Left ventricle myocardium inferior (tissue), 1 donor: ENCODE measurements around the gene SCAI. TPM values are rescaled to one million over a fixed set of nuclear protein-coding genes. Genes with fewer than 3 reads are reported as not detected.
"Not testable (repeated sequence)": the region's sequence is repeated elsewhere in the genome, so short reads cannot be mapped to it uniquely, and the experiment has no call there.

ENCODE experiments used
- DNase-seq: peaks from one replicate; pipeline ENCODE4 v3.0.0-alpha.2; 2020
- H3K27ac ChIP-seq: fragments of 200-600 bp; replicated peaks from 2 replicates; pipeline ENCODE4 v1.8.0; 2021
- H3K27me3 ChIP-seq: fragments of 200-600 bp; 2 replicates; pipeline ENCODE4 v1.8.0; 2021; ENCODE audit warnings: low read depth
- H3K36me3 ChIP-seq: fragments of 200-600 bp; 2 replicates; pipeline ENCODE4 v1.8.0; 2021
- H3K4me1 ChIP-seq: fragments of 200-600 bp; 2 replicates; pipeline ENCODE4 v1.8.0; 2021
- H3K4me3 ChIP-seq: fragments of 200-600 bp; 2 replicates; pipeline ENCODE4 v1.8.0; 2021; ENCODE audit warnings: mild to moderate bottlenecking, moderate library complexity
- H3K9me3 ChIP-seq: fragments of 200-600 bp; replicated peaks from 2 replicates; pipeline ENCODE4 v1.8.0; 2021
- intact Hi-C: fragments of 100-400 bp; cut with micrococcal nuclease; formaldehyde crosslinking; loops from one replicate; pipeline ENCODE4 v1.11.0; 2022
- total RNA-seq: library from RNA; stranded (reverse); fragmentation: NEBNext Ultra II Directional; extraction: Animal tissue kit (Norgen Biotek cat#: 25700); gene quantifications from one replicate; pipeline ENCODE4 v1.2.1, GENCODE V29; 2021
- TF ChIP-seq, protein P1 (sequence below): fragments of 200-600 bp; IDR thresholded peaks from 2 replicates; pipeline ENCODE4 v1.8.0; 2021; ENCODE audit warnings: antibody characterized with exemption, mild to moderate bottlenecking, borderline replicate concordance
- donor health status: DM: no; HTN: yes; CAD: no; lungs with severe emphysema.

SCAI gene
- total RNA-seq, 1 donor from 2014 or later: 2.7 TPM

DNA sequence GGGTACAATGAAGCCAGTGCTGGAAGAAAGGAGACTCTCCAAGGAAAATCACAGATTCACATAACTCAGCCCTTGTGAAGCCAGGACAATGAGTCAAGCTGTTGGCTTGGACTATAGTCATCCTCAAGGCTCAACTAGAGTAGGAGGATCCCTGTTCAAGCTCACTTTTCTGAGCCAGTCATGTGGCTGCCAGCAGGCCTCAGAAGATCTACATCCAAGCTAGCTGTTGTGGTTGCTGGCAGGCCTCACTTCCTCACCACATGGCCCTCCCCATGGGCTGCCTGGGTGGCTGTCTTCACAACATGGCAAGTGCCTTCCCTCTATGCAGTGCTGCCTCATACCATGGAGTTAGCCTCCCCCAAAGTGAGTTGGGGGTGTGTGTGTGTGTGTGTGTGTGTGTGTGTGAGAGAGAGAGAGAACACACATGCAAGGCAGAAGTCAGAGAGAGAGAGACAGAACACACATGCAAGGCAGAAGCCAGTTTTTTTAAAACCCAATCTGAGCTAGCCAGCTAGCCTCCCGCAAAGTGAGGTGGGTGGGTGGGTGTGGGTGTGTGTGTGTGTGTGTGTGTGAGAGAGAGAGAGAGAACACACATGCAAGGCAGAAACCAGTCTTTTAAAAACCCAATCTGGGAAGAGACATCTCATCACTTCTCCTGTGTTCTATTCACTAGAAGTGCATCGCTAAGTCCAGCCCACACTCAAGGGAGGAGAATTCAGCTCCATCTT lies 17.1 kb downstream of the SCAI start:
- Histone ChIP-seq H3K27ac (peak overlapping the region; percentile 27), H3K27me3 (no peaks in the 10 kb centered on the region), H3K4me3 (no peak overlapping the region), H3K9me3 (no peaks in the 10 kb centered on the region), H3K4me1 (peaks cover 3% of the 10 kb centered on the region), H3K36me3 (no peaks in the 10 kb centered on the region)
- peak; percentile 79 for DNase-seq
- intact Hi-C loops: no loop called here
- TF ChIP-seq, protein P1, sequence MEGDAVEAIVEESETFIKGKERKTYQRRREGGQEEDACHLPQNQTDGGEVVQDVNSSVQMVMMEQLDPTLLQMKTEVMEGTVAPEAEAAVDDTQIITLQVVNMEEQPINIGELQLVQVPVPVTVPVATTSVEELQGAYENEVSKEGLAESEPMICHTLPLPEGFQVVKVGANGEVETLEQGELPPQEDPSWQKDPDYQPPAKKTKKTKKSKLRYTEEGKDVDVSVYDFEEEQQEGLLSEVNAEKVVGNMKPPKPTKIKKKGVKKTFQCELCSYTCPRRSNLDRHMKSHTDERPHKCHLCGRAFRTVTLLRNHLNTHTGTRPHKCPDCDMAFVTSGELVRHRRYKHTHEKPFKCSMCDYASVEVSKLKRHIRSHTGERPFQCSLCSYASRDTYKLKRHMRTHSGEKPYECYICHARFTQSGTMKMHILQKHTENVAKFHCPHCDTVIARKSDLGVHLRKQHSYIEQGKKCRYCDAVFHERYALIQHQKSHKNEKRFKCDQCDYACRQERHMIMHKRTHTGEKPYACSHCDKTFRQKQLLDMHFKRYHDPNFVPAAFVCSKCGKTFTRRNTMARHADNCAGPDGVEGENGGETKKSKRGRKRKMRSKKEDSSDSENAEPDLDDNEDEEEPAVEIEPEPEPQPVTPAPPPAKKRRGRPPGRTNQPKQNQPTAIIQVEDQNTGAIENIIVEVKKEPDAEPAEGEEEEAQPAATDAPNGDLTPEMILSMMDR: no peak

- DNase-seq: no peak
- Histone ChIP-seq H3K36me3 (no peaks in the 10 kb centered on the region), H3K4me3 (no peak overlapping the region), H3K9me3 (no peaks in the 10 kb centered on the region), H3K4me1 (peaks cover 3% of the 10 kb centered on the region), H3K27me3 (no peaks in the 10 kb centered on the region), H3K27ac (peak overlapping the region; percentile 27)
- intact Hi-C loops: no loop called here
- TF ChIP-seq, protein P1: no peak
These were observed 17.8 kb downstream of the SCAI start for GRCh38 chr9:125125523-125125922.

DNA sequence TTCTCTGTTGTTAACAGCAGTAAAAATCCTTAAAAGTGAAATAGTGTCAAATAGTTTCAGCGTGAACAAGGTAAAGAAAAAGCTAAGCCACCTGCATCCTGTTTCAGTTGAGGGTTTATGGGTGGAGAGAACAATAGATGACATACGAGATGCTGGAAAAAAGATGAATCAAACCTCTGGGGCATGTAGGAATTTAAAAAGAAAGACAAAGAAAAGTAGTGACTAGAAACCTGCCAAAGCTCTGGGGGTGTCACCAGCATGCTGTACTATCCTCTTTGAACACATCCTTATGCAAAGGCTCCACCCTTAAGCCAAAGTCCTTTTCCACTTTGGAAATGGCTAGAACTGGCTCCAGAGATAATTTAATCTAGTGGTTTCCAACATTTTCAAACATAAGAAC lies 22.2 kb downstream of the SCAI start:
- no peak overlapping the region for H3K27ac ChIP-seq
- H3K36me3 ChIP-seq: no peaks in the 10 kb centered on the region
- intact Hi-C loops: no loop called here
- no peaks in the 10 kb centered on the region for H3K9me3 ChIP-seq
- no peak overlapping the region for H3K4me3 ChIP-seq
- no peaks in the 10 kb centered on the region for H3K4me1 ChIP-seq
- TF ChIP-seq, protein P1: no peak
- H3K27me3 ChIP-seq: no peaks in the 10 kb centered on the region
- DNase-seq: no peak

- Histone ChIP-seq H3K27ac (no peak overlapping the region), H3K27me3 (no peaks in the 10 kb centered on the region), H3K4me3 (no peak overlapping the region), H3K4me1 (no peaks in the 10 kb centered on the region), H3K36me3 (no peaks in the 10 kb centered on the region), H3K9me3 (no peaks in the 10 kb centered on the region)
- DNase-seq: no peak
- TF ChIP-seq, protein P1: no peak
- intact Hi-C loops: no loop called here
These were observed 23.6 kb downstream of the SCAI start for GRCh38 chr9:125119643-125120286.

DNA sequence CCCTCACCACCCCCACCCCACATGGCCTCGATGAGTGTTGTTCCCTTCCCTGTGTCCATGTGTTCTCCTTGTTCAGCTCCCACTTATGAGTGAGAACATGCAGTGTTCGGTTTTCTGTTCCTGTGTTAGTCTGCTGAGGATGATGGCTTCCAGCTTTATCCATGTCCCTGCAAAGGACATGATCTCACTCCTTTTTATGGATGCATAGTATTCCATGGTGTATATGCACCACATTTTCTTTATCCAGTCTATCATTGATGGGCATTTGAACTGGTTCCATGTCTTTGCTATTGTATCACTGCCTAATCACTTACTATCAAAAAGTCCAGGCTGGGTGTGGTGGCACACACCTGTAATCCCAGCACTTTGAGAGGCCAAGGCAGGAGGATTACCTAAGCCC lies 24.6 kb downstream of the SCAI start:
- intact Hi-C loops: not testable (repeated sequence)

GRCh38 chr9:125114503-125114902 lies 28.8 kb downstream of the SCAI start:
- H3K27me3 ChIP-seq, intact Hi-C loops, DNase-seq, H3K36me3 ChIP-seq, H3K4me1 ChIP-seq, H3K27ac ChIP-seq, H3K4me3 ChIP-seq: not testable (repeated sequence)
- H3K9me3 ChIP-seq: peaks cover 12% of the 10 kb centered on the region

More for the DNA sequence above, 24.6 kb downstream of the SCAI start:
- not testable (repeated sequence) for H3K27me3 ChIP-seq, DNase-seq, H3K4me1 ChIP-seq, H3K36me3 ChIP-seq, H3K4me3 ChIP-seq, H3K27ac ChIP-seq, H3K9me3 ChIP-seq
